HCT116 (cell line): ENCODE measurements around the gene UACA. TPM values are rescaled to one million over a fixed set of nuclear protein-coding genes. Genes with fewer than 3 reads are reported as not detected.

Experiments used
- ATAC-seq: fragments of 200-7000 bp; cut with Tn5 transposase; 2 replicates; pipeline ENCODE4 v1.9.1; 2020; ENCODE audit warnings: mild to moderate bottlenecking, moderate library complexity
- BruUV-seq: library from RNA; stranded (reverse); fragments of 400-500 nt; replicated peaks from 2 replicates; lab custom pipeline; 2021; lab: Mats Ljungman, UMichigan
- CTCF ChIA-PET: fragments of 300-600 bp; sonication (Branson Sonifier 250); formaldehyde crosslinking; loops from one replicate; lab custom pipeline; 2021; ENCODE audit warnings: antibody characterized with exemption; lab: Charles Lee
- POLR2A ChIA-PET: fragments of 300-600, 350-600 bp; sonication (Branson Sonifier 250); formaldehyde crosslinking; loops from one replicate; lab custom pipeline; 2021; ENCODE audit warnings: antibody characterized with exemption; lab: Charles Lee
- RAD21 ChIA-PET, 2 experiments: fragments of 300-600 bp; sonication (Branson Sonifier 250); formaldehyde crosslinking; loops; one replicate each; lab custom pipeline; 2023; ENCODE audit warnings: low total read pairs in 2 of 2; ENCODE audit not compliant: uncharacterized antibody in 2 of 2, unreplicated experiment in 2 of 2, low non-redundant PET in 1 of 2; lab: Charles Lee
- DNase-seq: peaks from one replicate; pipeline ENCODE4 v3.0.0-alpha.2; 2010; ENCODE audit warnings: low read depth, low spot score
- H2AFZ ChIP-seq: fragments of 200-600 bp; shearing (Covaris generic), sonication (generic); 2 replicates; pipeline ENCODE4 v1.6.1; 2017; ENCODE audit warnings: low read depth, mixed run types, mixed read lengths, antibody characterized with exemption, low read length; ENCODE audit not compliant: poor library complexity, severe bottlenecking
- H3K27ac ChIP-seq: 2 replicates; pipeline ENCODE4 v1.5.1; 2012; ENCODE audit warnings: low read depth, low read length
- H3K27me3 ChIP-seq: fragments of 200-600 bp; sonication (generic); 2 replicates; pipeline ENCODE4 v1.6.1; 2016; ENCODE audit warnings: mixed run types, low read length, mixed read lengths; ENCODE audit not compliant: insufficient read depth
- H3K36me3 ChIP-seq, 2 experiments: fragments of 200-500 bp in 1 of 2; fragments of 200-600 bp in 1 of 2; sonication (Bioruptor generic) in 1 of 2; sonication (generic) in 1 of 2; 2 replicates each; pipeline versions ENCODE4 v1.5.1 to v1.6.1; 2014 to 2016; ENCODE audit warnings: low read length in 2 of 2, inconsistent platforms in 1 of 2, mixed read lengths in 1 of 2, mixed run types in 1 of 2; ENCODE audit not compliant: insufficient read depth in 2 of 2, control insufficient read depth in 1 of 2
- H3K4me1 ChIP-seq, 2 experiments: fragments of 200-600 bp in 1 of 2; sonication (generic) in 1 of 2; 2 replicates each; pipeline versions ENCODE4 v1.5.1 to v1.6.1; 2012 to 2017; ENCODE audit warnings: low read length in 2 of 2, inconsistent platforms in 1 of 2, mild to moderate bottlenecking in 1 of 2, mixed read lengths in 1 of 2, mixed run types in 1 of 2, moderate library complexity in 1 of 2; ENCODE audit not compliant: insufficient read depth in 2 of 2, control insufficient read depth in 1 of 2
- H3K4me2 ChIP-seq: fragments of 200-600 bp; sonication (generic); 2 replicates; pipeline ENCODE4 v1.6.1; 2017; ENCODE audit warnings: mixed run types, low read length, mixed read lengths
- H3K4me3 ChIP-seq, 2 experiments: fragments of 200-600 bp in 1 of 2; sonication (generic) in 1 of 2; replicated peaks in 1 of 2; 2 replicates each; pipeline ENCODE4 v1.5.1; 2011 to 2016; ENCODE audit warnings: low read length in 2 of 2, control low read depth in 1 of 2, low read depth in 1 of 2, mild to moderate bottlenecking in 1 of 2, mixed read lengths in 1 of 2, mixed run types in 1 of 2
- H3K79me2 ChIP-seq: fragments of 200-600 bp; sonication (generic); 2 replicates; pipeline ENCODE4 v1.6.1; 2017; ENCODE audit warnings: mild to moderate bottlenecking, mixed run types, low read length, moderate library complexity, mixed read lengths; ENCODE audit not compliant: insufficient read depth
- H3K9ac ChIP-seq: fragments of 200-600 bp; sonication (generic); 2 replicates; pipeline ENCODE4 v1.6.1; 2016; ENCODE audit warnings: low read length, mixed read lengths
- H3K9me2 ChIP-seq: fragments of 200-600 bp; sonication (generic), shearing (Covaris generic); 2 replicates; pipeline ENCODE4 v1.6.1; 2017; ENCODE audit warnings: mixed run types, mild to moderate bottlenecking, moderate library complexity; ENCODE audit not compliant: insufficient read depth
- H3K9me3 ChIP-seq, 2 experiments: fragments of 200-500 bp in 1 of 2; fragments of 200-600 bp in 1 of 2; sonication (Bioruptor generic) in 1 of 2; sonication (generic) in 1 of 2; 2 replicates each; pipeline ENCODE4 v1.6.1; 2014 to 2017; ENCODE audit warnings: low read length in 2 of 2, mixed read lengths in 2 of 2, inconsistent platforms in 1 of 2, low read depth in 1 of 2, mild to moderate bottlenecking in 1 of 2, mixed run types in 1 of 2, moderate library complexity in 1 of 2; ENCODE audit not compliant: control insufficient read depth in 1 of 2, insufficient read depth in 1 of 2
- H4K20me1 ChIP-seq: fragments of 200-600 bp; sonication (generic), shearing (Covaris generic); 2 replicates; pipeline ENCODE4 v1.6.1; 2017; ENCODE audit warnings: mixed run types, mild to moderate bottlenecking, moderate library complexity; ENCODE audit not compliant: insufficient read depth
- CBX3 ChIP-seq: IDR thresholded peaks from 2 replicates; pipeline ENCODE4 v1.6.1; 2012; ENCODE audit warnings: low read depth
- EZH2 ChIP-seq: fragments of 200-600 bp; sonication (generic); IDR thresholded peaks from 2 replicates; pipeline ENCODE4 v1.6.1; 2017; ENCODE audit warnings: antibody characterized with exemption, mixed run types
- MAX ChIP-seq: IDR thresholded peaks from 2 replicates; pipeline ENCODE4 v1.6.1; 2012
- POLR2A ChIP-seq: IDR thresholded peaks from 2 replicates; pipeline ENCODE4 v1.7.0; 2011; ENCODE audit warnings: borderline replicate concordance; ENCODE audit not compliant: insufficient read depth, insufficient read length; ENCODE audit errors: extremely low read depth
- POLR2AphosphoS5 ChIP-seq: IDR thresholded peaks from 2 replicates; pipeline ENCODE4 v1.6.1; 2011; ENCODE audit warnings: mild to moderate bottlenecking, low read depth, low read length, moderate library complexity
- RAD21 ChIP-seq: IDR thresholded peaks from 2 replicates; pipeline ENCODE4 v1.6.1; 2012; ENCODE audit warnings: low read depth, mild to moderate bottlenecking
- REST ChIP-seq: IDR thresholded peaks from 2 replicates; pipeline ENCODE4 v1.6.1; 2012; ENCODE audit warnings: low read depth
- SIN3A ChIP-seq: IDR thresholded peaks from 2 replicates; pipeline ENCODE4 v1.6.1; 2012; ENCODE audit warnings: low read depth
- TCF7L2 ChIP-seq: IDR thresholded peaks from 2 replicates; pipeline ENCODE4 v1.7.0; 2011; ENCODE audit warnings: borderline replicate concordance, inconsistent platforms; ENCODE audit not compliant: insufficient read depth, insufficient read length; ENCODE audit errors: extremely low read depth
- YY1 ChIP-seq: IDR thresholded peaks from 2 replicates; pipeline ENCODE4 v1.6.1; 2011; ENCODE audit warnings: low read length, low read depth, moderate library complexity, mild to moderate bottlenecking; ENCODE audit not compliant: insufficient replicate concordance; ENCODE audit errors: extremely low read depth
- ZFX ChIP-seq: fragments of 450-650 bp; IDR thresholded peaks from 2 replicates; pipeline ENCODE4 v1.6.1; 2017
- ZNF274 ChIP-seq: fragments of 200-500 bp; sonication (Bioruptor generic); IDR thresholded peaks from 2 replicates; pipeline ENCODE4 v1.6.1; 2014; ENCODE audit warnings: mild to moderate bottlenecking, low read depth, low read length, inconsistent platforms
- intact Hi-C: fragments of 100-400 bp; cut with micrococcal nuclease; formaldehyde crosslinking; loops from 2 replicates; pipeline ENCODE4 v1.10.0; 2022
- total RNA-seq: library from RNA; stranded (reverse); gene quantifications from one replicate; pipeline ENCODE4 v1.2.1, GENCODE V29; 2021; ENCODE audit not compliant: unreplicated experiment

The UACA gene
- total RNA-seq, 1 experiment from 2014 or later, result 47.4 TPM

DNA sequence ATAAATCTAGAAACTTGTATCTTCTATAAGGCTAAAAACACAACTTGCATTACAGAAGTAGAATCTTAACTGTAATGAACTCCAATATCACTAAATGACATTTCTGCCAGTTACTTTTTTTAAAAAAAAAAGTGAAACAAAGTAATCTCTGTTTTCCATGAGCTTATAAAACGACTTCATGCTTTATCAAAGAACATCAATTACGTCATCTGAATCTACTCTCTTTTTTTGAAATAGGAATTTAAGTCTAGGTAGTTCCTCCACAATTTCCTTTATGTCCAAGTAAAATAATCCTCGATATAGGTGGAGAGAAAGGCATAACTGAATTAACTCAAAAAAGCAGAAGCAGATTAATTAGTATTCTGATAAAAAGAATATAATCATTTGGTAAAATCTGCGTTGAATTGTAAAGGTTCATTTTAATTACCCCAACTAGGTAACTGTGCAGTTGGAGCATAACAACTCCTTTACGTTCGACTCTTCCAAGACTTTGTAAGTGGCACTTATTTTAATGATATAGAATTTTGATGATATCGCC lies 1.4 kb downstream of the UACA start (continued):
- TF ChIP-seq REST (no peak), MAX (no peak)

GRCh38 chr15:70761046-70761445 lies 2.3 kb downstream of the UACA start:
- ChIA-PET CTCF (no interaction called here), POLR2A (interaction anchor here (0.6 to 0.7 kb wide), 2 partner anchors 103 to 1083 kb away, joined by 3 read pairs; no protein-coding TSS in a partner anchor)
- BruUV-seq, result no TSS peak
- Histone ChIP-seq H3K4me2 (peak overlapping the region; percentile 73; the same call in 1 of the 2 replicates), H4K20me1 (no peaks in the 10 kb centered on the region)
- no peak for DNase-seq
- intact Hi-C loops, result loop anchor here (5.0 kb wide), 1 partner anchor 51 kb away; no protein-coding TSS in a partner anchor
- TF ChIP-seq EZH2, result no peak
- TF ChIP-seq ZFX, result no peak
- TF ChIP-seq POLR2AphosphoS5, result no peak
- TF ChIP-seq ZNF274, result no peak
- TF ChIP-seq SIN3A, result no peak
- no peak for TF ChIP-seq POLR2A
- no peak for TF ChIP-seq RAD21
- TF ChIP-seq CBX3, result no peak
- TF ChIP-seq YY1, result no peak
- no peak for TF ChIP-seq TCF7L2
- TF ChIP-seq, all 23 proteins: peak for 0
- H3K9ac ChIP-seq, result no peak overlapping the region
- H2AFZ ChIP-seq, result no peak overlapping the region
- H3K9me3 ChIP-seq, result no peaks in the 10 kb centered on the region
- no peak for ATAC-seq
- RAD21 ChIA-PET, result no interaction called here
- no peak overlapping the region for H3K27ac ChIP-seq
- H3K4me3 ChIP-seq, result no peak overlapping the region
- H3K9me2 ChIP-seq, result no peaks in the 10 kb centered on the region
- H3K27me3 ChIP-seq, result no peaks in the 10 kb centered on the region
- H3K36me3 ChIP-seq, result no peaks in the 10 kb centered on the region
- H3K79me2 ChIP-seq, result peaks cover 45% of the 10 kb centered on the region
- H3K4me1 ChIP-seq, result peaks cover 14 to 25% of the 10 kb centered on the region in 2 experiments
